RWPE2 (cell line): ENCODE data around the gene LDLRAD3.

ENCODE experiments used
- ATAC-seq: fragments of 200-7000 bp; cut with Tn5 transposase; 3 replicates; pipeline ENCODE4 v1.9.1; 2021; ENCODE audit warnings: low read depth
- DNase-seq: peaks from one replicate; pipeline ENCODE4 v3.0.0-alpha.2; 2020; ENCODE audit warnings: low spot score
- H3K27ac ChIP-seq: fragments of 450-650 bp; 2 replicates; pipeline ENCODE4 v1.5.1; 2017; ENCODE audit warnings: mild to moderate bottlenecking; ENCODE audit not compliant: poor library complexity, severe bottlenecking
- H3K27me3 ChIP-seq: fragments of 250-450 bp; sonication (Bioruptor Pico); 2 replicates; pipeline ENCODE4 v1.5.1; 2021; ENCODE audit warnings: mild to moderate bottlenecking, moderate library complexity; ENCODE audit not compliant: insufficient read depth, poor library complexity, severe bottlenecking
- H3K36me3 ChIP-seq: fragments of 250-450 bp; sonication (Bioruptor Pico); 2 replicates; pipeline ENCODE4 v1.5.1; 2020; ENCODE audit warnings: low read depth, mild to moderate bottlenecking, moderate library complexity
- H3K4me1 ChIP-seq: fragments of 250-450 bp; sonication (Bioruptor Pico); 2 replicates; pipeline ENCODE4 v1.5.1; 2021; ENCODE audit warnings: mild to moderate bottlenecking, moderate library complexity; ENCODE audit not compliant: insufficient read depth, poor library complexity, severe bottlenecking
- H3K4me3 ChIP-seq: fragments of 250-450 bp; sonication (Bioruptor Pico); 2 replicates; pipeline ENCODE4 v1.5.1; 2021; ENCODE audit warnings: mild to moderate bottlenecking, moderate library complexity; ENCODE audit not compliant: severe bottlenecking
- H3K9me3 ChIP-seq: fragments of 250-450 bp; sonication (Bioruptor Pico); 2 replicates; pipeline ENCODE4 v1.5.1; 2021; ENCODE audit warnings: mild to moderate bottlenecking, moderate library complexity; ENCODE audit not compliant: severe bottlenecking
- CTCF ChIP-seq: fragments of 450-650 bp; IDR thresholded peaks from one replicate; pipeline ENCODE4 v1.5.1; 2017; ENCODE audit warnings: mild to moderate bottlenecking, moderate library complexity; ENCODE audit not compliant: poor library complexity, severe bottlenecking

LDLRAD3 gene

GRCh38 chr11:35995681-35996271 is 51.9 kb downstream of the LDLRAD3 start:
- H3K27ac ChIP-seq: no peak overlapping the region
- no peak for ATAC-seq
- DNase-seq: no peak
- H3K9me3 ChIP-seq: no peaks in the 10 kb centered on the region
- no peak for TF ChIP-seq CTCF
- H3K27me3 ChIP-seq: no peaks in the 10 kb centered on the region
- H3K36me3 ChIP-seq: peaks cover 6% of the 10 kb centered on the region; the same call in 1 of the 2 replicates
- H3K4me1 ChIP-seq: peaks cover 15% of the 10 kb centered on the region
- no peak overlapping the region for H3K4me3 ChIP-seq

DNA sequence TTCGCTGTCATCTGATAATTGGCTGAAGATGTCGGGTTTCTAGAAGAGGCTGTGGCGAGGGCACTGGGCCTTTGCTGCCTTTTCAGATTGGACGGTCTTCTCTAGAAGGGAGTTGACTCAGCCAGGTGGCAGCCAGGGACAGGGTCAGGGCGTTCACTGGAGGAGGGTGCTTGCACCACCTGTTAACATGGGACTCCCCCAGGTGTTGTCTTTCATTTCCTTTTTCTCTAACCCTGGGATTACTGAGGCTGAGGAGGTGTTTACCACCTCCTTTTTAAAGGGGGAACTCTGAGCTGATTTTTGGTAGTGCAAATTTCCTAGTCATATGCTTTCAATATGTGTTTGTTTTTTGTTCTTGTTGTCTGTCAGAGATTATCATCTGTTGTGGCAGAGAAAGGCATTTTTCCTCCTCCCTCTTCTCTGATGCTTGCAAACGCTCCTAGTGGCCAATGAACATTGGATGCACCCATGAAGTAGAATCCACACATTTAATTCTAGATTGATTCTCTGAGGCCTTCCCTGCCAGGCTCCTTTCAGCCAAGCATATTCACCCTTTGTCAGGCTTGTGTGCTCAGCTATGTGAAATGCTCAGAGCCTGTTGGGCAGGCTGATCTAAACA is 54.1 kb downstream of the LDLRAD3 start:
- Histone ChIP-seq H3K4me1 (peaks cover 5% of the 10 kb centered on the region), H3K27me3 (no peaks in the 10 kb centered on the region), H3K36me3 (peaks cover 6% of the 10 kb centered on the region; the same call in 1 of the 2 replicates), H3K4me3 (no peak overlapping the region), H3K27ac (no peak overlapping the region), H3K9me3 (no peaks in the 10 kb centered on the region)
- TF ChIP-seq CTCF: no peak
- DNase-seq (no peak), ATAC-seq (no peak)

GRCh38 chr11:35998634-35999033 is 54.8 kb downstream of the LDLRAD3 start:
- TF ChIP-seq CTCF: no peak
- Histone ChIP-seq H3K4me3 (no peak overlapping the region), H3K9me3 (no peaks in the 10 kb centered on the region), H3K4me1 (peaks cover 5% of the 10 kb centered on the region), H3K27me3 (no peaks in the 10 kb centered on the region), H3K36me3 (peaks cover 6% of the 10 kb centered on the region; the same call in 1 of the 2 replicates), H3K27ac (no peak overlapping the region)
- ATAC-seq (no peak), DNase-seq (no peak)

- 0 out of 3 replicates have a peak, but pooled peaks have one; percentile 46 for ATAC-seq
- Histone ChIP-seq H3K27me3 (no peaks in the 10 kb centered on the region), H3K4me1 (peaks cover 5% of the 10 kb centered on the region), H3K27ac (no peak overlapping the region), H3K36me3 (no peaks in the 10 kb centered on the region; the same call in 1 of the 2 replicates), H3K4me3 (no peak overlapping the region), H3K9me3 (no peaks in the 10 kb centered on the region)
- no peak for TF ChIP-seq CTCF
- no peak for DNase-seq
Measured at GRCh38 chr11:36000616-36001190, 56.8 kb downstream of the LDLRAD3 start.

DNA sequence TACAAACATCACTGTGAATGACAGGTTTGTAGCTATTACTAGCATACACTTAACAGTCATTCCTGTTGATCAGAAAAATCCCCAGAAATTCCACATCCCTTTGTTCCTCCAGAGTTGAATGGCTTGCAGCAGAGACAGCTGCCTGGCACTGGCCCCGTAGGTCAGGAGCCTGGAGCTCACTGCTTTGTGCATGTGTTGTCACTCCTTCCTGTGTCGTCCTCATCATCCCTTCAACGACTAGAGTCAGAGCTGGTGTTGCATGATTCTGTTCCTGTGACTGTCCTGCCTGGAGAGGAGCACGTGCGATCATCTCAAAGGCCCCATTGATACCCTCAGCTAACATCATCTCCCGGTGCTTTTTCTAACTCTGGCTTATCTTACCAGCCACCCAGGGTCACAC is 58.3 kb downstream of the LDLRAD3 start:
- Histone ChIP-seq H3K4me3 (no peak overlapping the region), H3K27ac (no peak overlapping the region), H3K36me3 (no peaks in the 10 kb centered on the region), H3K27me3 (no peaks in the 10 kb centered on the region), H3K4me1 (peaks cover 10% of the 10 kb centered on the region), H3K9me3 (no peaks in the 10 kb centered on the region)
- ATAC-seq: no peak
- DNase-seq: no peak
- TF ChIP-seq CTCF: no peak
